GM18868 (cell line): ENCODE measurements around the gene NDUFB11.

Source experiments
- ATAC-seq: cut with Tn5 transposase; IDR thresholded peaks from one replicate; pipeline ENCODE4 v1.9.1; 2021; ENCODE audit warnings: mild to moderate bottlenecking, moderate library complexity; ENCODE audit not compliant: unreplicated experiment

The NDUFB11 gene

GRCh38 chrX:47093248-47093647 is 51.3 kb downstream of the NDUFB11 start:
- ATAC-seq = no peak
